ENCODE measurements around the gene ZNF552. TPM values are rescaled to one million over a fixed set of nuclear protein-coding genes. Genes with fewer than 3 reads are reported as not detected.

The ZNF552 gene
- total and polyA plus RNA-seq, 2 of the 4 experiments (the other 2 are of a cell fraction), result 2.8 to 4.7 TPM

DNA sequence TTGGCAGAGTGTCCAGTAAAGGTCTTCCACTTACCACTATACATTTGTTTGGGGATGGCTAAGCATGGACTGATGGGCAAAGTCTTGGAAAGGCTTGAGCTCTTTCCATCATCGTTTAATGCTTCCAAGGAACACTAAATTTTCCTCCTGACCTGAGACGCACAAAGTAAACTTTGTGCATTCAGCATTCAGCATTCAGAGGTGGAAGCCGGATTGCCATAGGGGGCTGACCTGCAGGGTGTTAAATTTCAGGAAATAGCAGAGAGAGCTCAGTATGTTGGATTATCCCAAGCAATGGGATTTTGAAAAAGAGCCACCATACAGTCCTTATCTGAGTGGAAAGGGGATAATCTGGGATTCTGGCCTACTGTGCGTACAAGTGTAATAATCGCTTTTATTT lies 14.0 kb downstream of the ZNF552 start:
- intact Hi-C loops (cut with micrococcal nuclease), result no loop called here
- ChIA-PET POLR2A (ENCODE audit: unreplicated experiment) (no interaction called here), CTCF (interaction anchor here (0.6 kb wide), 1 partner anchor 395 kb away, joined by 4 read pairs; no protein-coding TSS in a partner anchor)
- no peak overlapping the region for H3K14ac ChIP-seq (replicated peaks; ENCODE audit: low read depth, low read length)
- no peak overlapping the region for H3K27ac ChIP-seq (ENCODE audit: insufficient read depth, low read length)
- H3K4me3 ChIP-seq (ENCODE audit: insufficient read depth, low read depth, low read length), result no peak overlapping the region
- dilution Hi-C loops (cut with HindIII; ENCODE audit: low sequenced_read_pairs, unreplicated experiment), result no loop called here
- no peaks in the 10 kb centered on the region for H3K9me3 ChIP-seq (ENCODE audit: control insufficient read depth, insufficient read depth, low read length)
- no peak overlapping the region for H3K56ac ChIP-seq (ENCODE audit: extremely low read depth, insufficient read depth, low read length)
- ATAC-seq (ENCODE audit: low read depth) (no peak), DNase-seq (no peak)
- H3K4me1 ChIP-seq (ENCODE audit: control insufficient read depth, insufficient read depth, low read length), result peaks cover 6% of the 10 kb centered on the region
- H3K4me2 ChIP-seq (ENCODE audit: low read depth, low read length), result no peak overlapping the region
- H4K8ac ChIP-seq (ENCODE audit: low read depth in 2 of 2, low read length in 2 of 2), result no peak overlapping the region
- H3K36me3 ChIP-seq (ENCODE audit: control insufficient read depth, insufficient read depth, low read length), result peaks cover 9% of the 10 kb centered on the region
- H2AFZ ChIP-seq (replicated peaks; ENCODE audit: low read length, poor library complexity), result no peak overlapping the region
- no peak overlapping the region for H4K5ac ChIP-seq (ENCODE audit: low read depth, low read length)
- no peak overlapping the region for H2AK9ac ChIP-seq (replicated peaks; ENCODE audit: low read depth, low read length, poor library complexity)
- H2BK20ac ChIP-seq (ENCODE audit: low read depth, low read length), result no peak overlapping the region
- no peak overlapping the region for H2AK5ac ChIP-seq (ENCODE audit: low read depth, low read length)
- H4K91ac ChIP-seq (ENCODE audit: insufficient read depth, low read depth, low read length), result no peak overlapping the region
- WGBS, 2 experiments (ENCODE audit: extremely low coverage in 2 of 2, insufficient read length in 1 of 2), result 100% methylated on average over 2 of the region's 5 CpGs; no CpG with 5 or more reads in 1 of the 2 experiments
- no peak overlapping the region for H2BK120ac ChIP-seq (ENCODE audit: low read depth, low read length)
- no peak for TF ChIP-seq RFX5 (IDR thresholded peaks at IDR 0.05; ENCODE audit: low read depth, low read length)
- TF ChIP-seq MAFK (IDR thresholded peaks at IDR 0.05; ENCODE audit: low read depth, low read length), result no peak
- TF ChIP-seq CHD1 (IDR thresholded peaks at IDR 0.05; ENCODE audit: low read depth, low read length), result no peak
- no peak for TF ChIP-seq BHLHE40 (IDR thresholded peaks at IDR 0.05; ENCODE audit: low read depth, low read length)
- TF ChIP-seq USF2 (IDR thresholded peaks at IDR 0.05; ENCODE audit: low read depth, low read length), result no peak
- no peak for TF ChIP-seq CTCF (conservative IDR thresholded peaks at IDR 0.05; ENCODE audit: low read depth, low read length)
- TF ChIP-seq POLR2A (IDR thresholded peaks at IDR 0.05; ENCODE audit: low read depth, low read length), result no peak
- no peak for TF ChIP-seq RCOR1 (IDR thresholded peaks at IDR 0.05; ENCODE audit: insufficient replicate concordance, low read length)
- TF ChIP-seq CEBPB (IDR thresholded peaks at IDR 0.05; ENCODE audit: low read depth, low read length), result no peak
- TF ChIP-seq NFE2L2 (IDR thresholded peaks at IDR 0.05; ENCODE audit: low read depth, low read length), result no peak
- TF ChIP-seq MXI1 (IDR thresholded peaks at IDR 0.05; ENCODE audit: borderline replicate concordance, low read depth, low read length), result no peak
- TF ChIP-seq RAD21 (IDR thresholded peaks at IDR 0.05; ENCODE audit: low read length), result no peak
- no peak for TF ChIP-seq FOS (IDR thresholded peaks at IDR 0.05; ENCODE audit: low read depth, low read length)
- TF ChIP-seq, protein P1, sequence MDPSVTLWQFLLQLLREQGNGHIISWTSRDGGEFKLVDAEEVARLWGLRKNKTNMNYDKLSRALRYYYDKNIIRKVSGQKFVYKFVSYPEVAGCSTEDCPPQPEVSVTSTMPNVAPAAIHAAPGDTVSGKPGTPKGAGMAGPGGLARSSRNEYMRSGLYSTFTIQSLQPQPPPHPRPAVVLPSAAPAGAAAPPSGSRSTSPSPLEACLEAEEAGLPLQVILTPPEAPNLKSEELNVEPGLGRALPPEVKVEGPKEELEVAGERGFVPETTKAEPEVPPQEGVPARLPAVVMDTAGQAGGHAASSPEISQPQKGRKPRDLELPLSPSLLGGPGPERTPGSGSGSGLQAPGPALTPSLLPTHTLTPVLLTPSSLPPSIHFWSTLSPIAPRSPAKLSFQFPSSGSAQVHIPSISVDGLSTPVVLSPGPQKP (IDR thresholded peaks at IDR 0.05; ENCODE audit: borderline replicate concordance, low read depth, low read length), result no peak
- no peaks in the 10 kb centered on the region for H4K20me1 ChIP-seq (ENCODE audit: insufficient read depth, low read length)
- H3K79me1 ChIP-seq (ENCODE audit: low read depth in 1 of 2, low read length in 2 of 2), result peaks cover 19 to 41% of the 10 kb centered on the region in 2 experiments
- BruUV-seq (replicated peaks), result no TSS peak
- no peak overlapping the region for H3K23ac ChIP-seq (ENCODE audit: low read depth, low read length)
- no peak overlapping the region for H2BK5ac ChIP-seq (ENCODE audit: low read depth, low read length, poor library complexity, severe bottlenecking)
- H3K27me3 ChIP-seq (ENCODE audit: control insufficient read depth, insufficient read depth, low read length), result no peaks in the 10 kb centered on the region
- H3K4ac ChIP-seq (ENCODE audit: low read depth, low read length), result no peak overlapping the region
- no peak overlapping the region for H3K9ac ChIP-seq (ENCODE audit: low read depth, low read length)
- no peaks in the 10 kb centered on the region; the same call in 1 of the 2 replicates for H3K9me1 ChIP-seq (ENCODE audit: insufficient read depth, low read length)
- no peak overlapping the region for H2BK15ac ChIP-seq (ENCODE audit: low read depth, low read length)
- in situ Hi-C loops (cut with MboI; ENCODE audit: low sequenced_read_pairs), result no loop called here
- H3K18ac ChIP-seq (ENCODE audit: low read depth, low read length), result no peak overlapping the region

Data from IMR-90 (cell line).